Posterior vena cava (tissue), 2 donors: Measurements from ENCODE around the gene RANBP17. TPM values are rescaled to one million over a fixed set of nuclear protein-coding genes. Genes with fewer than 3 reads are reported as not detected.
"Not testable (repeated sequence)": the region's sequence is repeated elsewhere in the genome, so short reads cannot be mapped to it uniquely, and the experiment has no call there.

Experiments
- DNase-seq: peaks from one replicate; pipeline ENCODE4 v3.0.0-alpha.2; 2020; ENCODE audit warnings: low spot score
- intact Hi-C, 2 donors: fragments of 100-400 bp; cut with DNase I; formaldehyde crosslinking; loops; one replicate each; pipeline versions ENCODE4 v1.14.1 to v1.14.2; 2022 to 2023
- total RNA-seq, 2 donors: library from RNA; stranded (reverse); fragmentation: NEBNext Ultra II Directional; extraction: Animal tissue kit (Norgen Biotek cat#: 25700); gene quantifications; one replicate each; pipeline ENCODE4 v1.2.1, GENCODE V29; 2021
- donor health status: DM: yes; HTN: yes; CAD: no.
- donor health status: DM: yes; HTN: yes; CAD: no.

RANBP17 gene
- total RNA-seq, 2 donors from 2014 or later = 21.7 to 24.3 TPM

DNA sequence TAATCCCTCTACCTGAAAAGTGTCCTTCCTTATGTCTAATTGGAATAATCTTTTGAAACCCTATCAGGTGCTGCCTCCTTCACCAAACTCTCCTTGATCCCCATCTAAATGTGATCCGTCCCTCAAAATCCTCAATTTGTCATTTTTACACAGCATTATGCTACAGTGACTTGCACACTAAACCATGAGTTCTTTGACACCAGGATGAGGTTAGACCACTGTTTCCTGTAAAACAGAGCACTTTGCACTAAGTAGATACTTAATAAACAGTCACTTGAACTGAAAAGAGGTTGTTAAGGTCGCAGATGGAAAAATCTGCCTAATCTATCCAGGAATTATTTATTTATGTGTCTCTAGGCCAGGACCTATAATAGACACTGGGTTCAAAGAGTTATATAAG lies 403.0 kb downstream of the RANBP17 start:
- intact Hi-C loops = no loop called here
- no peak for DNase-seq

DNA sequence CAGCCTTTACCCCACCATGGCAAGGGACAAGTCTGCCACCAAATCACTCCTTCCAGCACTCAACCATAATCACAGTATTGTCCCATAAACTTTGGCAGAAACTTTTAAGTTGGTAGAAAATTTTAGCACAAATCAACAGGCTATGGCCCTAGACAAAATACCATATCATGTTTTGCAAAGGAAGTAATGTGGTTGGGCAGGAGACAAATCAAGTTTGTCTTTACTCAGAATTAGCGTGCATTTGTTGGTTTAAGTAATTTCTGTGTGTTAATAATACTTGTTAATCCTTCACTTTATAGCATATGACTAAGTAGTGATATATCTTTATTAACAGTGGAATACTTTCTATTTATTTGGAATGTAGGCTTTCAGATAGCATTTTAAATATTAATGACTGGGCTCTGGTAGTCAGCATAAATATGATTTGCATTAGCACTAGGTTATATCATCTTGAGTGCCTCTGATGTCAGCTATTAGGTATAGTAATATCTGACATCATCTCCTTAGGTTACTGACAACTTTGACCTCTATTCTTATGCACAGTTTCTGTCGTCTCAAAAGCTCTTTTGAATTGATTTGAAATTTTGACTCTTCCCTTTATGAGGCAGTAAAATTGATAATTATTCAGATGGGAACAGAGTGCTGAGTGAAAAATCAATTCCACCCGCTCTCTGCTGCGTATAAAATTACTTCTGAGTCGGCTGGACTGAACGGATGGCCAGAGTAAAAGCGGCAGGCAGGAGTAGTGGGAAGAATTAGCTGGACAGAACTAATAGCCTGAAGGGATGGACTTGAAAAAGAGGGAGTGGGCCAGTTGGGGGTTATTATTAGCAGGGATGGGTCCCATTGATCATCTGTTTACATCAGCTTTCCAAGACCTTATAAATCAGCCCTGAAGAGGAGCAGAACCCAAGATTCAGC lies 407.1 kb downstream of the RANBP17 start:
- intact Hi-C loops = no loop called here
- DNase-seq = no peak

DNA sequence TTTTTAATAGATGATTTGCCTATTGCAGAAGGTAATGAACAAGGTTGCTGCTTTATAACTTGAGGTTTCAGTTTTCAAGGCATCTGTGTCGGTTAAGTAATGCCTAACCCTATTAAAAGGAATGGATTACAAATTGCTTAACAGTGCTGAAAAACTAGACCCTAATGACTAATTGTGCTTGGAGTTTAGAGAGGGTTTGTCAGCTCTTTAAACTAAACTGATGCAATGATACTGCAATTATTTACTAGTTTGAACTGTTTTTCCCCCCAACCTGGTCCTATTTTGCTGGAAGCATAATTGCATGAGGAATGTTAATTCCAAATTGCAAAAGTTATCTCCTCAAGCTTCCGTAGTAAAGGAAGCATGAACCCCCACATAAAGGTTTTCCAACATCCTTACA lies 407.9 kb downstream of the RANBP17 start:
- intact Hi-C loops = no loop called here
- DNase-seq = no peak

DNA sequence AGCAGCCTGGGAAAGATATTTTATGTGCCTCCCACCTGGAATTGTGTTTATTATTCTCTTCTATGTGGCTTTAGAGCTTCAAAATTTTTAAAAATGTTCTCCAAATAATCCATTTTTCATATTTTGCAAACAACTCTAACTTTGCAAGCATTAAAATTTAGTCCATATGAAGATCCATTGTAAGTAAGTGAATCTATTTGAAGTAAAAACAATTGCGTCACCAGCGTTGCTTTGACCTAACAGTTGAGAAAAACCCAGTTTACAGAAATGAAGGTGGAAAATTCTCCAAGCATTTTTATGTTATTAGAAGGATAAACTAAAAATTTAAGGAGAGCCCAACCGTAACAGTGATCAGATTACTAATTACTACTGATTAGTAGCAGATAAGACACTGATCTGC lies 408.3 kb downstream of the RANBP17 start:
- intact Hi-C loops = no loop called here
- DNase-seq = no peak

DNA sequence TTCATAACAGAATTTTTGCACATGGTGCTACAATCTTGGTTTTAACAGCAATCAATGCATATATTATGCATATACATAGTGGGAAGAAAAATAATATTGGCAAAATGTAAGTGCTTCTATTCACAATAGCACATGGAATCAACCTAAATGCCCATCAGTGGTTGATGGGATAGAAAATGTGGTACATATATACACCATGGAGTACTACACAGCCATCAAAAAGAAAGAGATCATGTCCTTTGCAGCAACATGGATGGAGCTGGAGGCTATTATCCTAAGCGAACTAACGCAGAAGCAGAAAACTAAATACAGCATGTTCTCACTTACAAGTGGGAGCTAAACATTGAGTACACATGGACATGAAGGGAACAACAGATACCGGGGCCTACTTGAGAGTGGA lies 410.0 kb downstream of the RANBP17 start:
- no peak for DNase-seq
- intact Hi-C loops = no loop called here

GRCh38 chr5:171272996-171273970 lies 411.5 kb downstream of the RANBP17 start:
- DNase-seq = no peak
- intact Hi-C loops = no loop called here

DNA sequence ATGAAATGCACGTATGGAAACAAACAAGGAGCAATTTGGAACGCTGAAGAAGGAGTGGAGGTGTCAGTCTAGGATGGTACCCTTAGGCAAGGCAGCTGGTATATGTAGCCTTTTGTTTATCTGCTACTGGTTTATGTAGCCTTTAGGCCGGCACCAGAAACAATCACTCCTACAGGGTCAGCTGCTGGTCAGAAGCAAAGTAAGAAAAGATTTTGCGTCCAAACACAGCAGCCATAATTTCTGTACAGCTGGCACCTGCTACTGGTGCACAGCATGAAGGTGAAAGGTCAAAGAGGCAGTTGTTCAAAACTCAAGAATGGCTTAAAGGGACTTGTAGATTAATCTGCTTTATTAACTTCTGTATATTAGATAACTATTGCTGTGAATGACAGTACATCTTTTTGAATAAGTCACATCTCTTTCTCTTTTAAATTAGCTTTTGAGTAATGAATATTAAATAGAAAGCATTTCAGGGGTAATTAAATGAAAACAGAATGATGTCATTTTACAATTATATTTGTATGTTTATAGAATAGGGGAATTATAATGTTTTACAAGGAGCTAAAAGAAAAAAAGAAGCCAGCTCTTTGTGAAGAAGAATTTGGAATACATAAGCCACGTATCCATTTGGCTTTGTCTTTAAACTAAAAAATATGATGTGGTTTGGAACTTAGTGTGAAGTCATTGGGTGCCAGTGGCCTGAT lies 414.2 kb downstream of the RANBP17 start:
- intact Hi-C loops = no loop called here
- no peak for DNase-seq

DNA sequence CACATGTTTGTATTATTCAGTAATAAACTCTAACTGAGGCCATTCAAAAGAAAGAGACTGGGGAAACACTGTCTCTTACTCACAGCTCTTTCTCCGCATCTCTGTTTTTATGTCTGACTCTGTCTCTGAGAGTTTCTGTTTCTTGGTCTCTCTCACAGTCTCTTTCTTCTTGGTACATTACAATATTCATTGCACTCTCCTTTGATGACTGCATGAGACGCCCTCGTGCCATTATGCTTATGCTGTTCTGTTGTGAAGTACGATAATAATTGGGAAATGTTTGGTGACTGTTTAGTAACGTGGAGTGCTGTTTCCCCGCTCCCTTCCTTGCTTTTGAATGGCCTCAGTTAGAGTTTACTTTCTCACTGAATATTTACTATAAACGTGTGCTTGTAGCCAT lies 421.9 kb downstream of the RANBP17 start:
- no peak for DNase-seq
- intact Hi-C loops = loop anchor here in 1 of 2 donors (2.0 kb wide), 1 partner anchor 67 kb away; no protein-coding TSS in a partner anchor

- no peak for DNase-seq
- intact Hi-C loops = no loop called here
These were observed 423.6 kb downstream of the RANBP17 start for GRCh38 chr5:171285465-171285864.

DNA sequence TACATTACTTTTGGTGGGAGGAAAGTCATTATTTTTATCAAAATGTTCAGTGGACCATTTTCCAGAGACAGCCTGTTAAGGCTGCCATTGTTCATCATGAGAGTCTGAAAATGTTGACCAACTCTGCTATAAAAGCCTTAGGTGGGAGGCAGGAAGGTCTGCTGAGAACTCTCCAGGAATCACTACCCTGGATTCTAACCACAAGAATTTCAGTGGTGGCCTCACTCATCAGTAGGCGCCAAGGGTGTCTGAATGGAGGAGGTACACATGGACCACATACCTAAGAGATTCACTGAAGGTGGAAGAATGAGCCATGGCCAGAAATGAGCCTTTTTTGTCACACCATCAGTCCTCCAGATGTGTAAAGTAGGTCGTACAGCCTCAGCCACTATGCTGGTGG lies 426.2 kb downstream of the RANBP17 start:
- no peak for DNase-seq
- intact Hi-C loops = no loop called here

DNA sequence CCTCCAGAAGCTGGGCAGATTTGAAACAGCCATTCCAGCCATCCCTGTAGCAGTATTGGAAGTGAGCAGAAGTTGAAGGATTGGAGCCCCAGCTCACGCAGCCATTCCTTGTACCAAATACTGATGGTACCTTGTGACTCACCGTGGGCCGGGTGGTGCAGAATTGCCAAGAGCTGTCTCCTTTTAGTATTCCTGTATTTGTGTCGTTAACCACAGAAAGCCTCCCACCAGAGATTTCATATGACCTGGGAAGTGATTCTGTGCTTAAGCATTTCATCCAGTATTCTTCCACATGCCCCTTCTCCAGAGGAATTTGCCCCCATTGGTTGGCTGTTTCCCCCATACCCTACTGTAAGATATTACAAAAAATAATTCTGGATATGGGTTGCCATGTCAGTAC lies 429.6 kb downstream of the RANBP17 start:
- no peak for DNase-seq
- intact Hi-C loops = no loop called here

DNA sequence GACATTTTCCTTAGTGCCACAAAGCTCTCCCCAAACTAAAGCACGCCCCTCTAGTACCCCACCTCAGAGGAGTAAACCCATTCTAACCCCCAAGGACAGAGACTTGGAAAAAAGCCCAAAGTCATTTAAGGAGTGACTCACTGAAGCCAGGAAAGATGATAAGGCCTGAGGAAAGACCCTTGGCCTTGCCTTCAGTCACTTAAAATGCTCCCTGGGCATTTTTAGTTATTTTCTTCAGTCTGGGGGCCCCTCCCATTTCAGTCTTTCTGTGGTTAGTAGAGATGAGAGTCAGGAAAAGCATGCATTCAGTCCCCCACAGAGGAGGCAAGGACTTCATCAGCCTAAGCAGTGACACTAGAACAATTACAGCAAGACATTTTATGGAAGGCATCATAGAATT lies 433.5 kb downstream of the RANBP17 start:
- intact Hi-C loops = no loop called here
- no peak for DNase-seq

DNA sequence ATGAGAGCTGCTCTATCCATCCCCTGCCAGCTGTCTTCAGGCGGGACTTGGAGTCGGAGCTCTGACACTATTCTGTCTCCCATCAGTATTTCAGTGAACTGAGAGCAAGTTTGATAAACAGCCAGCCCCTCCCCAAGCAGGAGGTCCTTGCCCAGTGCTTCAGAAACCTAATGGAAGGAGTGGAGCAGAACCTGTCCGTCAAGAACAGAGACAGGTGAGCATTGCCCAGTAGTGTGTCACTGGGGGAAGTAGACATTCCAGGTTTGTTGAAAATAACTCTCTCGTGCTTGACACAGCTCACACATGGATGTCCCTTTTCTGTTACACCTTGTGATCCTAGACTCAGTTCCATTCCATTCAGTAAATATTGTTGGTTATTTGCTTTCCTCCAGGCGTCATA lies 434.0 kb downstream of the RANBP17 start:
- intact Hi-C loops = no loop called here
- no peak for DNase-seq

- intact Hi-C loops, DNase-seq: not testable (repeated sequence)
These were observed 436.1 kb downstream of the RANBP17 start for GRCh38 chr5:171297941-171298340.

DNA sequence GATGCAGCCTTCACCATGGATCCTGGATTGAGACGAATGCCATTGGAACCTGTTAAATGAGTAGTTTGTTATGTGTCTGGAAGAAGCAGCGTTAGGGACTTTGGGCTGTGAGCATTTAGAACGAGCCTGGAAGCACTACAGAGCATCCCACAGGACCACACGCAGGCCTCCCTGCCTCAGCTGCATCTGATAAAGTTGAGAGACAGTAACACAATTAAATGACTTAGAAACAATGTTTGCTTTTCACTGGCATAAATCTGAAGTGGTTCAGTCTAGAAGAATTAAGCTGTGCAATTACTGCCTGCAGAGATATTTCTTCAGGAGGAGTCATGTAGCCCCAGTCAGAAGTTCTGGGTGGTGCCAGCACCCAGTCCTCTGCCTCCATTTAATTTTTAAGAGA lies 437.4 kb downstream of the RANBP17 start:
- intact Hi-C loops = no loop called here
- DNase-seq = no peak

DNA sequence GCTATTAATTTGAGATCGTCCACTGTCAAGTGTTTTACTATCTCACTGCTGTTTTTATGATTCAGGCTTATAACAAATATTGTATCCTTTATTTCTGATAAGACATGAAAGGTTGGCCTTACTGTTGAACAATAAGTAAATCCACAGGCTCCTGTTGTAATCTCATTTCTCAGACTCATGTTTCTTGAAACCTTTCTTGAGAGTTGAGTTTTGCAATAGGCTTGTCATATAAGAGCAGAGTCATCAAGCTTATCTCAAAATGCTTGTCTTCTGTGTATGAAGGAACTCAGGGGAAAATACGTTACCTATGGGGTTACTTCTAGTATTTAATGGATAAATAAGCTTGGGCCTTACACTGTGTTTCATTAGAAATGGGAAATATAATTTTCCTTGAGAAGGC lies 438.0 kb downstream of the RANBP17 start:
- no peak for DNase-seq
- intact Hi-C loops = no loop called here

DNA sequence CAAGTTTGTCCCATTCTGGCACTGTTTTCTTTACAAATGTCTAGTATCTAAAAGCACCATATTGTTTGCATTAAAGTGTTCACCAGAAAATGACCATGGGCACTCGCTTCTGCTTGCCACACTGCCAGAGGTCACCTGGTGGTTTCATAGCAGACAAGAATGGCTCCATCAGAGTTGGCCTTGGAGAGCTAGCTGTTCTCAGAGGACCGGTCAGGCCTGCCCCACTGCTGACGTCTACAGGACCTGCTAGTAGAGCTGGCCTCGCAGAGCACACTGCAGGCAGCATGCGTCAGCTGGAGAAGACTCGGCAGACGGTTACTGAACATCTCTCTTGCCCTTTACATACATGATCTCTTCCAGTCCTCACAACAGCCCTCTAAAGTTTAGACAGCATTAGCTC lies 438.5 kb downstream of the RANBP17 start:
- intact Hi-C loops = no loop called here
- no peak for DNase-seq

DNA sequence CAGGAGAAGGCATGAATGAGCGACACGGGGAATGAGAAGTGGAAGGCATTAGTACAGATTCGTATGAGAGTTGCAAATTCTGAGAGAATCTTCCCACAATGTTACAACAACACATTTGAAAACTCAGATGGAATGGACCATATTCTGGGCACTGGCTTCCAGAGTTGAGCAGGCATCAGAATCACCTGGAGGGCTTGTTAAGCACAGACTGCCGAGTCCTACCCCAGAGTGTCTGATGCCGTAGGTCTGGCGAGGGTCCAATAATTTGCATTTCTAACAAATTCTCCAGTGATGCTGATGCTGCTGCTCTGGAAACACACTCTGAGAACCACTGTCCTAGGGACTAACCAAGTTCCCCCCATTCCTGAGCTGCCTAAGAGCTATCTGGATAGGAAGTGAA lies 444.3 kb downstream of the RANBP17 start:
- intact Hi-C loops = no loop called here
- DNase-seq = no peak

DNA sequence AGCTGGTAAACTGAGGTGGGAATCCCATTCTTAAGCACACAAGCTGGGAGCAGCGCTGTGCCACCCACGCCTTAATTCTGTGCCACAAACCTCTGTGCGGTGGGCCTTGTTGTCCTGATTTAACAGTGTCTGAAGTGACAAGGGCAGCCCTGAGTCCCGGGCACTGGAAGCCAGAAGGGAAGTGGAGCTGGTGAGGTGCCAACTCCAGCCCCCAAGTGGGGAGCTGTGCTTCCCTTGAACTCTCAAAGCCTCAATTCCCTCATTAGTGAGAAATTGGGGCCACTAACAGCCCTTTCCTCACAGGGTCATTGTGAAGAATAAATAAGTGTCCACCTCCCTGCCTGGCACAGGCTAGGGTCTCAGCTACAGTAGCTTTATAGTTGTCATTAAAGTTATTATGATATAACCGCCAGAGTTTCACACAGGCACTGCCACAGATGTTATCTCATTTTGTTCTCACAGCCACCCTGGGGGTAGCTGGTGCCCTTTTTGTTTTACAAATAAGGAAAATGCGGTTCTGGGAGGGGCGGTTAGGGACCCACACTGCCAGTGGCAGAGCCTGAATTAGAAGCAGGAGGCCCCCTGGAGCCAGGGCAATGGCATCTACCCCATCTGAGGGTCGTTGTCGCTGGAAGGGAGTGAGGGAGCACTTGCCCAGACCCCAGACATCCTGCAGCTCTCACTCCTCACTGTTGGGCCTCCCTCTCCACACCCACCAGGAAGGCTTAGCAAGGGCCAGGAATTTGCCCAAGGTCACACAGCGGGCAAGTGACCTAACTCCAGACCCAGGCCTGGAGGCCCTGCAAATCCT lies 445.2 kb downstream of the RANBP17 start:
- DNase-seq = no peak
- intact Hi-C loops = no loop called here
